ENCODE measurements around the gene BAD. TPM values are rescaled to one million over a fixed set of nuclear protein-coding genes. Genes with fewer than 3 reads are reported as not detected.

The BAD gene
- total RNA-seq, 2 experiments from 2014 or later = 23.7 to 24.2 TPM

DNA sequence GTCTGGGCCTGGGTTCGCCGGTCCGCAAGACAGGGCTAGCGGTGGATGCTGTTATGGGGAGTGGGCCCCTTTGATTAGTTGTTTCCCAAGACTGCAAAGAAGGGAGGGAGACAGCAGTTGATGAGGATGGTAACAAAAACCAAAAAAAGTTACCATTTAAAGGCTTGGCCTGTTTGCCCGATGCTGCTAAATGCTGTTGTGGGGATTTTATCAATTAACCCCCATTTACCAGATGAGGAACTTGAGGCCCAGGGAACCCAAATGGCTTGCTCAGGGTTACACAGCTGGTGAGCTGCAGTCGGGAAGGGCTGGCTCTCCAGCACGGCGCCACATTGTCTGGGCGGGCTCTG, 61.8 kb downstream of the BAD start:
- DNase-seq = no peak
- no peak overlapping the region for H3K27ac Mint-ChIP-seq
- no peaks in the 10 kb centered on the region for H3K9me3 Mint-ChIP-seq
- CTCF ChIA-PET = interaction anchor here (5.2 kb wide), 1 partner anchor 16 kb away, joined by 38 read pairs; the partner anchor contains the start of gene FERMT3
- peaks cover 15% of the 10 kb centered on the region for H3K4me1 Mint-ChIP-seq (ENCODE audit: low read depth)
- peaks cover 16% of the 10 kb centered on the region for H3K36me3 Mint-ChIP-seq
- POLR2A ChIA-PET = interaction anchor here (0.5 to 5.4 kb wide), 4 partner anchors 14 to 41 kb away, joined by 3 to 66 read pairs (median 5); partner anchors contain the start of gene FERMT3
- H3K27me3 Mint-ChIP-seq = no peaks in the 10 kb centered on the region
- no peak overlapping the region for H3K4me3 Mint-ChIP-seq
- intact Hi-C loops (cut with micrococcal nuclease) = no loop called here

DNA sequence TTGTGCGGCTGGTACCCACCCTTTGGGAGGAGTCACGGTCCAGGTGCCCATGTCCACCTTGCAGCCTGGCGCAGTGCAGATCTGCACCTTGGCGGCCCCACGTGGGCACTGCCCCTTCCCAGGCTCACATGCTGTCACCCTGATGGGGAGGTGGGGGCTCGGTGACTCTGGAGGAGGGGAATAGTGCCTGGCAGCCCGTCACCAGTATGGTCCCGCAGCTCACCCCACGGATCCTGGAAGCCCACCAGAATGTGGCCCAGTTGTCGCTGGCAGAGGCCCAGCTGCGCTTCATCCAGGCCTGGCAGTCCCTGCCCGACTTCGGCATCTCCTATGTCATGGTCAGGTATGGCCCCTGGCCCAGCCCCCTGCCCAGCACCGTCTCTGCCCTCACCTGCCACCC, 63.7 kb downstream of the BAD start:
- Mint-ChIP-seq H3K27me3 (no peaks in the 10 kb centered on the region), H3K9me3 (no peaks in the 10 kb centered on the region), H3K4me1 (ENCODE audit: low read depth) (peaks cover 9% of the 10 kb centered on the region), H3K4me3 (no peak overlapping the region), H3K36me3 (peaks cover 14% of the 10 kb centered on the region), H3K27ac (no peak overlapping the region)
- CTCF ChIA-PET = no interaction called here
- intact Hi-C loops (cut with micrococcal nuclease) = no loop called here
- POLR2A ChIA-PET = interaction anchor here (0.6 kb wide), 1 partner anchor 30 kb away, joined by 3 read pairs; no protein-coding TSS in a partner anchor
- DNase-seq = no peak

- Mint-ChIP-seq H3K27ac (no peak overlapping the region), H3K4me3 (no peak overlapping the region), H3K4me1 (ENCODE audit: low read depth) (peaks cover 8% of the 10 kb centered on the region), H3K36me3 (peaks cover 15% of the 10 kb centered on the region), H3K27me3 (no peaks in the 10 kb centered on the region), H3K9me3 (no peaks in the 10 kb centered on the region)
- ChIA-PET POLR2A (interaction anchor here (0.6 kb wide), 1 partner anchor 30 kb away, joined by 3 read pairs; no protein-coding TSS in a partner anchor), CTCF (no interaction called here)
- no peak for DNase-seq
- intact Hi-C loops (cut with micrococcal nuclease) = no loop called here
Observed at GRCh38 chr11:64220271-64220670, 64.2 kb downstream of the BAD start.

Other genes with a start within 250 kb of the BAD start
- under 1 TPM; 0.36 to 0.50 TPM for gene FLRT1, start 248.7 kb downstream of the BAD start, total RNA-seq
- gene MACROD1, start 118.6 kb downstream of the BAD start, total RNA-seq = 10 to 100 TPM; 24.5 to 31.0 TPM
- 100 to 1,000 TPM; 402 to 413 TPM for gene STIP1, start 98.5 kb downstream of the BAD start, total RNA-seq
- gene FERMT3, start 77.9 kb downstream of the BAD start, total RNA-seq = 100 to 1,000 TPM; 195 to 203 TPM
- 10 to 100 TPM; 30.4 to 35.6 TPM for gene TRPT1, start 58.5 kb downstream of the BAD start, total RNA-seq
- gene NUDT22, start 58.4 kb downstream of the BAD start, total RNA-seq = 10 to 100 TPM; 69.8 to 79.8 TPM
- gene DNAJC4, start 54.1 kb downstream of the BAD start, total RNA-seq = 10 to 100 TPM; 22.5 to 26.2 TPM
- 10 to 100 TPM; 78.9 to 82.1 TPM for gene VEGFB, start 50.1 kb downstream of the BAD start, total RNA-seq
- gene FKBP2, start 43.6 kb downstream of the BAD start, total RNA-seq = 10 to 100 TPM; 28.7 to 34.9 TPM
- gene PPP1R14B, start 37.7 kb downstream of the BAD start, total RNA-seq = 100 to 1,000 TPM; 238 to 242 TPM
- 10 to 100 TPM; 10.4 to 12.3 TPM for gene PLCB3, start 33.1 kb downstream of the BAD start, total RNA-seq
- gene GPR137, start 1.2 kb upstream of the BAD start, total RNA-seq = 10 to 100 TPM; 28.7 to 31.6 TPM
- gene KCNK4, start 6.6 kb upstream of the BAD start, total RNA-seq = under 1 TPM in 1 of 2 experiments, not detected in 1; 0.34 TPM
- gene CATSPERZ, start 15.7 kb upstream of the BAD start, total RNA-seq = not detected
- gene ESRRA, start 20.9 kb upstream of the BAD start, total RNA-seq = 10 to 100 TPM; 32.8 to 35.6 TPM
- gene TRMT112, start 32.9 kb upstream of the BAD start, total RNA-seq = 100 to 1,000 TPM; 255 to 258 TPM
- 100 to 1,000 TPM; 156 to 164 TPM for gene PRDX5, start 33.5 kb upstream of the BAD start, total RNA-seq
- 10 to 100 TPM; 69.5 to 74.5 TPM for gene CCDC88B, start 55.5 kb upstream of the BAD start, total RNA-seq
- 10 to 100 TPM; 31.4 to 34.3 TPM for gene RPS6KA4, start 74.5 kb upstream of the BAD start, total RNA-seq

Data from activated CD4-positive, alpha-beta memory T cell treated with anti-CD3 and anti-CD28 coated beads for 36 hours (primary cell).